Vagina (tissue), 2 donors: ENCODE measurements around the gene EXOC2. TPM values are rescaled to one million over a fixed set of nuclear protein-coding genes. Genes with fewer than 3 reads are reported as not detected.

ENCODE experiments used
- DNase-seq, 2 donors: peaks; one replicate each; pipeline ENCODE4 v3.0.0-alpha.2; 2017; ENCODE audit errors: extremely low spot score in 2 of 2
- H3K27ac ChIP-seq: fragments of 200-600 bp; sonication (generic); one replicate; pipeline ENCODE4 v1.5.1; 2019
- H3K27me3 ChIP-seq: fragments of 200-600 bp; sonication (generic); one replicate; pipeline ENCODE4 v1.5.1; 2019
- H3K36me3 ChIP-seq, 2 donors: fragments of 200-600 bp; sonication (generic); one replicate each; pipeline ENCODE4 v1.5.1; 2017 to 2019
- H3K4me1 ChIP-seq: fragments of 200-600 bp; sonication (generic); one replicate; pipeline ENCODE4 v1.5.1; 2019
- H3K4me3 ChIP-seq, 2 donors: fragments of 200-600 bp; sonication (generic); 1 replicate in 1 of 2; 2 replicates in 1 of 2; pipeline ENCODE4 v1.5.1; 2016 to 2019
- H3K9me3 ChIP-seq: fragments of 200-600 bp; sonication (generic); one replicate; pipeline ENCODE4 v1.5.1; 2019
- POLR2A ChIP-seq, 2 donors: fragments of 450-650 bp; IDR thresholded peaks; one replicate each; pipeline ENCODE4 v1.6.1; 2017; ENCODE audit warnings: antibody characterized with exemption in 2 of 2, mild to moderate bottlenecking in 2 of 2, moderate library complexity in 2 of 2
- POLR2AphosphoS5 ChIP-seq, 2 donors: sonication (generic); formaldehyde crosslinking; IDR thresholded peaks; one replicate each; pipeline ENCODE4 v1.9.0; 2017; ENCODE audit warnings: antibody characterized with exemption in 2 of 2, mild to moderate bottlenecking in 2 of 2, low read depth in 1 of 2; ENCODE audit not compliant: insufficient read depth in 1 of 2
- intact Hi-C: fragments of 100-400 bp; cut with DNase I; formaldehyde crosslinking; loops from one replicate; pipeline ENCODE4 v1.15.1; 2023
- total RNA-seq: library from RNA; depleted of rRNA; stranded (reverse); fragments of >200 nt; gene quantifications from one replicate; pipeline ENCODE4 v1.2.3, GENCODE V29; 2016
- TF ChIP-seq, protein P1 (sequence below), 3 experiments: fragments of 450-650 bp in 2 of 3; fragments of 200-600 bp in 1 of 3; sonication (generic) in 1 of 3; IDR thresholded peaks; one replicate each; pipeline ENCODE4 v1.5.1; 2017 to 2019; ENCODE audit warnings: antibody characterized with exemption in 3 of 3, mild to moderate bottlenecking in 2 of 3, moderate library complexity in 2 of 3

EXOC2 gene
- total RNA-seq, 1 donor from 2014 or later = 23.6 TPM

DNA sequence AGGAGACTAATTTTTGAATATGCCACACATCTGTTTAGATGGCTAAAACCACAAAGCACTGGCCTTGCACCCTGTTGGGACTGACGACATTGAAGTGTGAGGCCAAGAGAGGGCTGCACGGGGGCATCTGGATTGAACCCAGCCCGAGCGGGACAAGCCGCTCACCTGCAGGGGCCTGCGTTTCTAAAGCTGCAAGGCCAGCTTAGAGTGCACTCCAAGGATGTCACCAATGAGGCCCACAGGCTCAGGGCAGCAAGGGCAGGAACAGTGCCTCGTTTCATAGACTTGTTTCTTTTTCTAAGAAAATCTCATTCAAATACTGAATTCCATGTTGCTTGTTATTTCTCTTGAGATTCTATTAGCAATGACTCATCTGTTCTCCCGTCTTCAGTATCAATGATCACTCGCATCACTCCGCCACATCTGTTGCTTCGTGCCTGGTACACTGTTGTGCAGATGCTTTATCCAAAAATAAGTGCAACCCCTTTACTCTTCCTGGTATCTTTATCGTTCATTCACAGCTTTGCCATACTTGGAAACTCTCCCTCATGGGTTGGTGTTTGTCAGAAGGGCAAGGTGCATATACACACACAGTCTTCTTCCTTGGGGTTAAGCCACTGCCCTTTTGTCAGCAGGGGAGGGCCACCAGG lies 181.3 kb downstream of the EXOC2 start:
- Histone ChIP-seq H3K9me3 (no peaks in the 10 kb centered on the region), H3K4me3 (no peak overlapping the region), H3K36me3 (no peaks in the 10 kb centered on the region), H3K4me1 (no peaks in the 10 kb centered on the region), H3K27me3 (no peaks in the 10 kb centered on the region), H3K27ac (no peak overlapping the region)
- intact Hi-C loops = no loop called here
- no peak for DNase-seq
- TF ChIP-seq POLR2AphosphoS5 (IDR thresholded peaks at IDR 0.05; ENCODE audit: insufficient read depth in 1 of 2, low read depth in 1 of 2) (no peak), POLR2A (IDR thresholded peaks at IDR 0.05) (no peak)
- TF ChIP-seq, protein P1, sequence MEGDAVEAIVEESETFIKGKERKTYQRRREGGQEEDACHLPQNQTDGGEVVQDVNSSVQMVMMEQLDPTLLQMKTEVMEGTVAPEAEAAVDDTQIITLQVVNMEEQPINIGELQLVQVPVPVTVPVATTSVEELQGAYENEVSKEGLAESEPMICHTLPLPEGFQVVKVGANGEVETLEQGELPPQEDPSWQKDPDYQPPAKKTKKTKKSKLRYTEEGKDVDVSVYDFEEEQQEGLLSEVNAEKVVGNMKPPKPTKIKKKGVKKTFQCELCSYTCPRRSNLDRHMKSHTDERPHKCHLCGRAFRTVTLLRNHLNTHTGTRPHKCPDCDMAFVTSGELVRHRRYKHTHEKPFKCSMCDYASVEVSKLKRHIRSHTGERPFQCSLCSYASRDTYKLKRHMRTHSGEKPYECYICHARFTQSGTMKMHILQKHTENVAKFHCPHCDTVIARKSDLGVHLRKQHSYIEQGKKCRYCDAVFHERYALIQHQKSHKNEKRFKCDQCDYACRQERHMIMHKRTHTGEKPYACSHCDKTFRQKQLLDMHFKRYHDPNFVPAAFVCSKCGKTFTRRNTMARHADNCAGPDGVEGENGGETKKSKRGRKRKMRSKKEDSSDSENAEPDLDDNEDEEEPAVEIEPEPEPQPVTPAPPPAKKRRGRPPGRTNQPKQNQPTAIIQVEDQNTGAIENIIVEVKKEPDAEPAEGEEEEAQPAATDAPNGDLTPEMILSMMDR (IDR thresholded peaks at IDR 0.05) = no peak

DNA sequence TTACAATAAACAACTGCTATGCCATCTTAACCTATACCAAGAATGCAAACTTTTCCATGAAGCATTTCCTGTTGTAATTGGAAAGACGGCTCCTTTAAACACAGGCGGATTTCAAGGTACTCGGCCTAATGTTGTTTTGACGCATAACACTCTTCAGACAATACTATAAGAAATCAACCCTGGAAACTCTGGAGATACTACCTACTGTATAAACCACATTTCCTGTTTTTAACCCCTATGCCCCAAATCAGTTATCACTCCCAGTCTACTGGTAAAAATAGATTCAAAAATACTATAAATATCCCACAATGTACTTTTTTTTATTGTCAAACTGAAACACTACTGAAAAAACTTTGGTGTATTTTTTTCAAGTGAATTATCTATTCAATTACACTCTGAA lies 183.3 kb downstream of the EXOC2 start:
- Histone ChIP-seq H3K4me1 (no peaks in the 10 kb centered on the region), H3K9me3 (no peaks in the 10 kb centered on the region), H3K4me3 (no peak overlapping the region), H3K27me3 (no peaks in the 10 kb centered on the region), H3K36me3 (no peaks in the 10 kb centered on the region), H3K27ac (no peak overlapping the region)
- TF ChIP-seq POLR2A (IDR thresholded peaks at IDR 0.05) = no peak
- TF ChIP-seq, protein P1 (IDR thresholded peaks at IDR 0.05) = no peak
- TF ChIP-seq POLR2AphosphoS5 (IDR thresholded peaks at IDR 0.05; ENCODE audit: insufficient read depth in 1 of 2, low read depth in 1 of 2) = no peak
- intact Hi-C loops = no loop called here
- no peak for DNase-seq

DNA sequence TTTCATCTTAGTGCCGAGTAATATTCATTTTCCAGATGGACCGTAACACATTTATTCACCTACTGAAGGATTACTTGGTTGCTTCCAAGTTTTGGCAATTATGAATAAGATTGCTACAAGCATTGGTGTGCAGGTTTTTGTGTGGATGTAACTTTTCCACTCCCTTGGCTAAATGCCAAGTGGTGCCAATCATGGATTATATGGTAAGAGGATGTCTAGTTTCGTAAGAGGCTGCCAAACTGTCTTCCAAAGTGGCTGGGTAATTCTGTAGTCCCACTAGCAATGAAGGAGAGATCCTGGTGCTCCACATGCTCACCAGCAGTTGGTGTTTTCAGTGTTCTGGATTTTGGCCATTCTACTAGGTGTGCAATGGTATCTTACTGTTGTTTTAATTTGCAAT lies 184.3 kb downstream of the EXOC2 start:
- Histone ChIP-seq H3K4me1 (no peaks in the 10 kb centered on the region), H3K9me3 (no peaks in the 10 kb centered on the region), H3K36me3 (no peaks in the 10 kb centered on the region), H3K27me3 (no peaks in the 10 kb centered on the region), H3K27ac (no peak overlapping the region), H3K4me3 (no peak overlapping the region)
- intact Hi-C loops = no loop called here
- TF ChIP-seq POLR2A (IDR thresholded peaks at IDR 0.05) (no peak), POLR2AphosphoS5 (IDR thresholded peaks at IDR 0.05; ENCODE audit: insufficient read depth in 1 of 2, low read depth in 1 of 2) (no peak)
- TF ChIP-seq, protein P1 (IDR thresholded peaks at IDR 0.05) = no peak
- no peak for DNase-seq

DNA sequence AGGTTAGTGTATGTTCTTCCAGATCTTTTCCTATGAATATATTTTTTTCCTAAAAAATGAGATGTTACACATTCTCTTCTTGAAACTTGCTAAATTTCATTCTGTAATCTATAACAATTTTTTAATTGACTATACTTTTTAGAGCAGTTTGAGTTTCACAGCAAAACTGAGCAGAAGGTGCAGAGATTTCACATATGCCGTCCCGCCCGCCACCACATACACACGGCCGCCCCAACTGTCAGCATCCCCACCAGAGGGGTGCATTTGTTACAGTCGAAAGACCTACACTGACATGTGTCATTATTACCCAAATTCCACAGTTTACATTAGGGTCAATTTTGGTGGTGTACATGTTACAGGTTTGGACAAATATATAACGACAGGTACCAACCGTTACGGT lies 184.9 kb downstream of the EXOC2 start:
- intact Hi-C loops = no loop called here
- Histone ChIP-seq H3K27me3 (no peaks in the 10 kb centered on the region), H3K27ac (no peak overlapping the region), H3K4me3 (no peak overlapping the region), H3K4me1 (no peaks in the 10 kb centered on the region), H3K36me3 (no peaks in the 10 kb centered on the region), H3K9me3 (no peaks in the 10 kb centered on the region)
- DNase-seq = no peak
- TF ChIP-seq POLR2A (IDR thresholded peaks at IDR 0.05) = no peak
- TF ChIP-seq, protein P1 (IDR thresholded peaks at IDR 0.05) = no peak
- TF ChIP-seq POLR2AphosphoS5 (IDR thresholded peaks at IDR 0.05; ENCODE audit: insufficient read depth in 1 of 2, low read depth in 1 of 2) = no peak

DNA sequence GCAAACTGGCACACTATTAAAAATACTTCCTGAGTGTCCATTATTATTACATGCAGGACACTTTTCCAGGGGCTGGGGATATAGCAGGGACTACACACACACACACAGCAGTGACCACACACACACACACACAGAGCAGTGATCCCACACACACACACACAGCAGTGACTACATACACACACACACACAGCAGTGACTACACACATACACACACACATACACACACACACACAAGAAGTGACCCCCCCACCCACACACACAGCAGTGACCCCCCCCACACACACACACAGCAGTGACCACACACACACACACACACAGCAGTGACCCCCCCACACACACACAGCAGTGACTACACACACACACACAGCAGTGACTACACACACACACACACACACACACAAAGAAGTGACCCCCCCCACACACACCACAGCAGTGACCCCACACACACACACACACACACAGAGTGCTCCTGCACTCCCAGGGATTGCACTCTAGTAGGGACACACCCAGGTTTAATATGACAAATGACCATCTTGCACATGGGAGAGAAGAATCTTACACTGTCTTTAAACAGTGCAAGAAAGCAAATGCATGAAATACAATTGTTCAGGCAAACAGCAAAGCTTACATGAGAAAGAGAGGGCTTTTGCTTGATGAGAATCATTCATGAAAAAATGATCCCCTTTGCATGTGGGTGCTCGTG lies 185.9 kb downstream of the EXOC2 start:
- no peak for DNase-seq
- Histone ChIP-seq H3K36me3 (no peaks in the 10 kb centered on the region), H3K4me1 (no peaks in the 10 kb centered on the region), H3K27ac (no peak overlapping the region), H3K4me3 (no peak overlapping the region), H3K9me3 (no peaks in the 10 kb centered on the region), H3K27me3 (no peaks in the 10 kb centered on the region)
- intact Hi-C loops = no loop called here
- TF ChIP-seq, protein P1 (IDR thresholded peaks at IDR 0.05) = no peak
- TF ChIP-seq POLR2AphosphoS5 (IDR thresholded peaks at IDR 0.05; ENCODE audit: insufficient read depth in 1 of 2, low read depth in 1 of 2) (no peak), POLR2A (IDR thresholded peaks at IDR 0.05) (no peak)
